ENCODE results near the gene MTSS2. TPM values are rescaled to one million over a fixed set of nuclear protein-coding genes. Genes with fewer than 3 reads are reported as not detected.

MTSS2 gene
- total RNA-seq, 1 donor from 2014 or later, result 60.8 TPM

DNA sequence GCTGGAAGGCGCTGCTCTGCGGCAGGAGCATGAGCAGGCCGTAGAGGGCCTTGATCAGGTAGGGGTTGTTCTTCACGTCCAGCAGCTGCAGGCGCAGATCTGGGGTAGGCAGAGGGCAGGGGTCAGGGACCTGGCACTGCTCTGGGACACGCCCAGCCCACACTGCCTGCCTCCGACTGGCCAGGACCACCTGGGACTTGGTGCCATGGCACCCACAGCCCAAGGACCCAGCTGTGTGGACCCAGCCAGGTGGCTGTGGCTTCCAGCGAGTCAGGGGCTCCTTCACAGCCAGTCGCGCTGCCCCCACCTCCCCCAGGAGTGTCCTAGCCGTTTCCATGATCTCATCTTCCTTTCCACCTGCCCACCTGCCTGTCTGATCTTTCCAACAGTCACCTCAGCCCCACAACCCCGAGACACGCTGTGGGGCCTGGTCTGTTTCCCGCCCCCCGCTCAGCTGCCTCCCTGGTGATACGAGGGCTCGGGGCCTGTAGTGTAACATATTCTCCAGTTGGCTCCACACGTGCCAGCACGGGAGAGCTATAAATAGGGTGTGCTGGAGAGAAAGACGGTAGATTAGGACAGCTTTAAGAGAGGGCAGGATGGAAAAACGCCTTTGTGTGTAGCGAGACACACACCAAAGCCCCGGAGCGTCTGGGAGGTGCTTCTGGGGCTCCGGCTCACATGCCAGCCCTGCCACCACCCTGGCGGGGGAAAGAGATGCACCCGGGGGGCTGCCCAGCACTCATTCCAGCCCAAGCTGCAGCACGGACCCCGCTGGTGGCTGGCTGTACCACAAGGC, 7.2 kb upstream of the MTSS2 start:
- DNase-seq (no peak), ATAC-seq (no peak)
- Histone ChIP-seq H3K4me1 (peaks cover 99% of the 10 kb centered on the region), H3K36me3 (peaks cover 10% of the 10 kb centered on the region), H3K27me3 (ENCODE audit: low read depth) (no peaks in the 10 kb centered on the region), H3K4me3 (no peak overlapping the region), H3K9me3 (no peaks in the 10 kb centered on the region), H3K27ac (peak overlapping the region; percentile 87)
- TF ChIP-seq, protein P1, sequence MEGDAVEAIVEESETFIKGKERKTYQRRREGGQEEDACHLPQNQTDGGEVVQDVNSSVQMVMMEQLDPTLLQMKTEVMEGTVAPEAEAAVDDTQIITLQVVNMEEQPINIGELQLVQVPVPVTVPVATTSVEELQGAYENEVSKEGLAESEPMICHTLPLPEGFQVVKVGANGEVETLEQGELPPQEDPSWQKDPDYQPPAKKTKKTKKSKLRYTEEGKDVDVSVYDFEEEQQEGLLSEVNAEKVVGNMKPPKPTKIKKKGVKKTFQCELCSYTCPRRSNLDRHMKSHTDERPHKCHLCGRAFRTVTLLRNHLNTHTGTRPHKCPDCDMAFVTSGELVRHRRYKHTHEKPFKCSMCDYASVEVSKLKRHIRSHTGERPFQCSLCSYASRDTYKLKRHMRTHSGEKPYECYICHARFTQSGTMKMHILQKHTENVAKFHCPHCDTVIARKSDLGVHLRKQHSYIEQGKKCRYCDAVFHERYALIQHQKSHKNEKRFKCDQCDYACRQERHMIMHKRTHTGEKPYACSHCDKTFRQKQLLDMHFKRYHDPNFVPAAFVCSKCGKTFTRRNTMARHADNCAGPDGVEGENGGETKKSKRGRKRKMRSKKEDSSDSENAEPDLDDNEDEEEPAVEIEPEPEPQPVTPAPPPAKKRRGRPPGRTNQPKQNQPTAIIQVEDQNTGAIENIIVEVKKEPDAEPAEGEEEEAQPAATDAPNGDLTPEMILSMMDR (IDR thresholded peaks at IDR 0.05), result no peak
- intact Hi-C loops (cut with DNase I), result no loop called here

DNA sequence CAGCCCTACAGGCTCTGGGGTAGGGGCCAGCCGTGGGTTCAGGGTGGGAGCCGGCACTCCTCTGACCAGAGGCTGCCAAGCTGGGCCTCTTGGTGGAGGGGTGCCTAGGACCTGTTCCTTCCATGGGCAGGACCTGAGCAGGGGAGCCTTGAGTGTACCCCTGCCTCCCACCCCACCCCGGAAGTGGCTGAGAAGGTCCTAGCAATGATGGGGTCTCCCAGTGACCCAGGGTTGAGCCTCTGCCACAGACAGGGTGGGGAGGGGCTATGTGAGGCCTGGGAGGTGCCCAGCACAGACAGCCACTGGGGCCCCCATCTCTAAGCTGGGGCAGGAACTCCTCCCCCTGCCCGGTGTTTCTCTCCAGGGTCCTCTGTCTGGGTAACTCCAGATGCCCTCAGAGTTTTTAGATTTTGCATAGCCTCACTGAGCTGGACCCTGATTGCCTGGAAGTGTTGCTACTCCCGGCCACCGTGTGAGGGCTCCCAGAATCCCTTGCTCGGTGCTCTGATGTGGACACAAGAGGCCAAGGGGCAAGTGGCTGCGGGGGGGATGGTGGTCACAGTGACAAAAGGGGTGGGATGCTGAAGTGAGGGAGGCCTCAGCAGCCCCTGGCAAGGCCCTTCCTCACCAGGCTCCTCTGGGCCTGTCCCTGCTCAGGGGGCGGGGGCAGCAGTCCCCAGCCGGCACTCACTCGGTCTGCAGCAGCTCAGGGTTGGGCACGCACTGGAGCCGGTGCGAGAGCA, 6.4 kb upstream of the MTSS2 start:
- ATAC-seq (no peak), DNase-seq (no peak)
- Histone ChIP-seq H3K36me3 (peaks cover 9% of the 10 kb centered on the region), H3K9me3 (no peaks in the 10 kb centered on the region), H3K4me3 (no peak overlapping the region), H3K27me3 (ENCODE audit: low read depth) (no peaks in the 10 kb centered on the region), H3K27ac (peak overlapping the region; percentile 87), H3K4me1 (peaks cover 99% of the 10 kb centered on the region)
- intact Hi-C loops (cut with DNase I), result no loop called here
- TF ChIP-seq, protein P1 (IDR thresholded peaks at IDR 0.05), result no peak

DNA sequence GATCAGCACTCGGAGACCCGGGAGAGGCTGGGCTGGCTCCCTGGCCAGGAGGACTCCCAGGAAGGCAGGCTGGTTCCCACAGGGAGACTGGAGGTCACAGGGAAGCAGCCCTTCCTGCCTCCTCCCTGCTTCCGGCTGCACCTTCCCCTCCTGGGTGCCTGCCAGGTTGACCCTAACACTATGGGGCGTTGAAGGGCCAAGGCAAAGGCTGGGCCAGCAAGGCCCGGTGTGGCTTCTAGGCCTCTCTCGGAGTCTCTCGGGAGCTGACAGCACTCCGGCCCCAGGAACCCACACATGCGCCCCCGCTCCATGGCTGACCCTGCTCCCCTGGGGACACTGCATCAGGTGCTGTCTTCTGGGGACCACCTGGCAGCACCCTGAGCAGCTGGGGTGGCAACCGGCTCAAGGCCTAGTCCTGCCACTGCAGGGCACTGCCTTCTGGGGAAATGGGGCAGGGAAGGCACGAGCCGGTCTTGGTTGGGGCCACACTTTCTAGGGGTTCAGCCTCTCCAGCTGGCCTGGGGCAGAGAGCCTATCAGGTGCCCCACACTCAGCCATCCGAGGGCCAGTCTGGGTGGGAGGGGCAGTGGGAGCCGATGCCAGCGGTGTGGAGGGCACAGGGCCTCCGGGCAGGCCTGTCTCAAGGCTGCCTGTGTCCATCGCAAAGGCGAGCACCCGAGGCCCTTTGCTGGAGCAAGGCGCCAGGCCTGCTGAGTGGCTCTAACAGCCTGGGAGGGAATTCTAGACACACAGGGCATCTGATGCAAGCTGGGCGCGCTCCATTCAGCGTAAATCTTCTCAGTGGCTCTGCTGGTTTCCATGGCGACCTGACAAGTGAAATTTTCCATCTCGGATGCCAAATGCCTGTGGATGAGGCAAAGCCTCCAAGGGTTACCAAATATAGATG, 5.6 kb upstream of the MTSS2 start:
- ATAC-seq (no peak), DNase-seq (peak; percentile 46)
- H3K27me3 ChIP-seq (ENCODE audit: low read depth), result no peaks in the 10 kb centered on the region
- peak overlapping the region; percentile 87 for H3K27ac ChIP-seq
- intact Hi-C loops (cut with DNase I), result no loop called here
- peaks cover 9% of the 10 kb centered on the region for H3K36me3 ChIP-seq
- H3K9me3 ChIP-seq, result no peaks in the 10 kb centered on the region
- peaks cover 99% of the 10 kb centered on the region for H3K4me1 ChIP-seq
- TF ChIP-seq, protein P1 (IDR thresholded peaks at IDR 0.05), result no peak
- H3K4me3 ChIP-seq, result no peak overlapping the region

DNA sequence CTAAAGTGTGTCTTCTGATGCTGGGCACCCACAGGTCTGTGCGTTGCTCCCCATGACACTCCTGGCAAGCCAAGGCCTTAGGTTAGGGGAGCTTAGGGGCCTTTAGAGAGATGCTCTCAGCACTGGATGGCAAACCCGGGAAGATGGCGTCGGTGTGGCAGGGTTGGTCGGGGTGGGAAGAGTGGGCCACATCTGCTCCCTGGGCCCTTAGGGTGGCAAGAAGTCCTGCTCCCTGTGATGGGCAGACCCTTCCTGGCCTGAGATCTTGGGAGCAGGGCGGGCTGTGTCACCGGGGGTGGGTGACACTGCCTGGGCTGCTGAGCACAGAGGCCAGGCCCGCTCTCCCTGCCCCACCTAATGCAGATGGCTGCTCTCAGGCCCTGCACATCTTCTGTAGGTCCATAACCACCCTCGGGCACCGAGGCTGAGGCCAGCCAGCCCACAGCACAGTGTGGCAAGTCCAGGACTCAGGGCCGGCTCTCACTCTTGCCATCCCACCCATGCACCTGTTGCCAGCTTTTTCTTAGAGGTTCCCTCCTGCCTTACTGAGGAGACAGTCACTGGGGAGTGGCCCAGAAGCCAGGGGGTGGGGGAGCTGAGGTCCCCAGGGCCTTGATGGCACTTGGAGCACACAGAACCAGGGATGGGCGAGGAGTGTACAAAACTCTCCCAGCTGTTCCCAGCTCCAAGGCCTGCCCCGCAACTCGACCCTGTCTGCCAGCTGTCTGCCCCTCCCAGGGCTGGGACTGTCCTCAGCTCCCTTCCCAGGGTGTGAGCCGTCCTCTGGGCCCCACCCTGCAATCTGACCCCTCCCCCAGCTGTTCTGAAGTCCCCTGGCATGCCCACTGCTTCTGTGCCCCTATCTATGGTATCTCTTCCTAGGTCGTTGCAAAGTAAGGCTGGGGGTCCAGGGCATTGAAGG, 4.4 kb upstream of the MTSS2 start:
- Histone ChIP-seq H3K9me3 (no peaks in the 10 kb centered on the region), H3K4me3 (no peak overlapping the region), H3K27me3 (ENCODE audit: low read depth) (no peaks in the 10 kb centered on the region), H3K27ac (peak overlapping the region; percentile 87), H3K36me3 (peaks cover 5% of the 10 kb centered on the region), H3K4me1 (peaks cover 89% of the 10 kb centered on the region)
- TF ChIP-seq, protein P1 (IDR thresholded peaks at IDR 0.05), result no peak
- DNase-seq, result no peak
- intact Hi-C loops (cut with DNase I), result no loop called here
- ATAC-seq, result no peak
